ENCODE data around the gene CUL5. TPM values are rescaled to one million over a fixed set of nuclear protein-coding genes. Genes with fewer than 3 reads are reported as not detected.
"Not testable (repeated sequence)": the region's sequence is repeated elsewhere in the genome, so short reads cannot be mapped to it uniquely, and the experiment has no call there.

The CUL5 gene
- total and polyA plus RNA-seq, 2 of the 4 experiments (the other 2 are of a cell fraction) = 8.8 to 31.0 TPM

DNA sequence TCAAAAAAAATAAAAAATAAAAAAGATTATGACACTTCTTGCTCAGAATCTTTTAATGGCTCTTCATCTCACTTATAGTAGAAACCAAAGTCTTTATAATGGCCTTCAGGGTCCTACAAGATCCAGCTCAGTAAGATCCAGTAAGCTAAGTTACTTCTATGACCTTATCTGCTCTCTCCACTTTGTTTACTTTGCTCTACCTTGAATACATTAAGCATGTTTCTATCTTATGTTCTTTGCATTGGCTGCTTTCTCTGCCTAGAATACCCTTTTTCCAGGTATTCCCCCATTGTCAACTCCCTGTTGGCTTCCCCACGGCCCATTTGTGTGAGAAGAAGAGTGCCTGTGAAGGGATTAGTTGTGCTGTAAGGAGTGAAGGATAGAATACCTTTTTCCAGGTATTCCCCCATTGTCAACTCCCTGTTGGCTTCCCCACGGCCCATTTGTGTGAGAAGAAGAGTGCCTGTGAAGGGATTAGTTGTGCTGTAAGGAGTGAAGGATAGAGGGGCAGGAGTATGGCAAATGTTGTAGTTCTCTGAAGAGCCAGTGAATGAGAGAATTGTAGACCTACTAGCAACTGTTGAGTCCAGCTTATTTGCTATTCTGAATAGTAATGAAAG is 20.2 kb downstream of the CUL5 start:
- H3K23ac ChIP-seq (ENCODE audit: low read depth, low read length); H3K4me2 ChIP-seq (ENCODE audit: low read depth, low read length); H2BK5ac ChIP-seq (ENCODE audit: low read depth, low read length, poor library complexity, severe bottlenecking); dilution Hi-C loops (cut with HindIII; ENCODE audit: low sequenced_read_pairs, unreplicated experiment); H3K4me3 ChIP-seq (ENCODE audit: insufficient read depth, low read depth, low read length); DNase-seq; H2AFZ ChIP-seq (replicated peaks; ENCODE audit: low read length, poor library complexity); H2BK20ac ChIP-seq (ENCODE audit: low read depth, low read length); H3K9ac ChIP-seq (ENCODE audit: low read depth, low read length); H2AK9ac ChIP-seq (replicated peaks; ENCODE audit: low read depth, low read length, poor library complexity); H4K91ac ChIP-seq (ENCODE audit: insufficient read depth, low read depth, low read length); H3K4me1 ChIP-seq (ENCODE audit: control insufficient read depth, insufficient read depth, low read length); H3K27ac ChIP-seq (ENCODE audit: insufficient read depth, low read length); H3K4ac ChIP-seq (ENCODE audit: low read depth, low read length); H3K27me3 ChIP-seq (ENCODE audit: control insufficient read depth, insufficient read depth, low read length); H4K8ac ChIP-seq (ENCODE audit: low read depth in 2 of 2, low read length in 2 of 2); H2BK15ac ChIP-seq (ENCODE audit: low read depth, low read length); H2BK120ac ChIP-seq (ENCODE audit: low read depth, low read length); H3K9me3 ChIP-seq (ENCODE audit: control insufficient read depth, insufficient read depth, low read length); BruUV-seq (replicated peaks); H3K14ac ChIP-seq (replicated peaks; ENCODE audit: low read depth, low read length); POLR2A ChIA-PET (ENCODE audit: unreplicated experiment); H3K36me3 ChIP-seq (ENCODE audit: control insufficient read depth, insufficient read depth, low read length); H3K56ac ChIP-seq (ENCODE audit: extremely low read depth, insufficient read depth, low read length); H3K18ac ChIP-seq (ENCODE audit: low read depth, low read length); H3K9me1 ChIP-seq (ENCODE audit: insufficient read depth, low read length); ATAC-seq (ENCODE audit: low read depth); CTCF ChIA-PET; H2AK5ac ChIP-seq (ENCODE audit: low read depth, low read length); H4K5ac ChIP-seq (ENCODE audit: low read depth, low read length): not testable (repeated sequence)
- peaks cover 42 to 69% of the 10 kb centered on the region in 2 experiments for H3K79me1 ChIP-seq (ENCODE audit: low read depth in 1 of 2, low read length in 2 of 2)
- WGBS, 2 experiments (ENCODE audit: extremely low coverage in 2 of 2, insufficient read length in 1 of 2) = no CpG with 5 or more reads among the region's 2 CpGs
- intact Hi-C loops (cut with micrococcal nuclease) (loop anchor here (10.0 kb wide), 1 partner anchor 286 kb away; no protein-coding TSS in a partner anchor), in situ Hi-C loops (cut with MboI; ENCODE audit: low sequenced_read_pairs) (loop anchor here (10.0 kb wide), 1 partner anchor 56 kb away; no protein-coding TSS in a partner anchor)
- peaks cover 52% of the 10 kb centered on the region for H4K20me1 ChIP-seq (ENCODE audit: insufficient read depth, low read length)

GRCh38 chr11:108031604-108032003 is 22.9 kb downstream of the CUL5 start:
- H3K23ac ChIP-seq (ENCODE audit: low read depth, low read length); H4K8ac ChIP-seq (ENCODE audit: low read depth in 2 of 2, low read length in 2 of 2); H3K14ac ChIP-seq (replicated peaks; ENCODE audit: low read depth, low read length); H2BK120ac ChIP-seq (ENCODE audit: low read depth, low read length); intact Hi-C loops (cut with micrococcal nuclease); H2AK9ac ChIP-seq (replicated peaks; ENCODE audit: low read depth, low read length, poor library complexity); H3K9me3 ChIP-seq (ENCODE audit: control insufficient read depth, insufficient read depth, low read length); ATAC-seq (ENCODE audit: low read depth); POLR2A ChIA-PET (ENCODE audit: unreplicated experiment); CTCF ChIA-PET; H2AFZ ChIP-seq (replicated peaks; ENCODE audit: low read length, poor library complexity); H3K9me1 ChIP-seq (ENCODE audit: insufficient read depth, low read length); in situ Hi-C loops (cut with MboI; ENCODE audit: low sequenced_read_pairs); H2BK5ac ChIP-seq (ENCODE audit: low read depth, low read length, poor library complexity, severe bottlenecking); H3K56ac ChIP-seq (ENCODE audit: extremely low read depth, insufficient read depth, low read length); H4K91ac ChIP-seq (ENCODE audit: insufficient read depth, low read depth, low read length); H3K4me3 ChIP-seq (ENCODE audit: insufficient read depth, low read depth, low read length); DNase-seq; H3K4ac ChIP-seq (ENCODE audit: low read depth, low read length); H3K9ac ChIP-seq (ENCODE audit: low read depth, low read length); H2AK5ac ChIP-seq (ENCODE audit: low read depth, low read length); H3K27ac ChIP-seq (ENCODE audit: insufficient read depth, low read length); H2BK20ac ChIP-seq (ENCODE audit: low read depth, low read length); H3K18ac ChIP-seq (ENCODE audit: low read depth, low read length); H2BK15ac ChIP-seq (ENCODE audit: low read depth, low read length); H3K4me2 ChIP-seq (ENCODE audit: low read depth, low read length); BruUV-seq (replicated peaks); H3K27me3 ChIP-seq (ENCODE audit: control insufficient read depth, insufficient read depth, low read length); H4K5ac ChIP-seq (ENCODE audit: low read depth, low read length); H3K36me3 ChIP-seq (ENCODE audit: control insufficient read depth, insufficient read depth, low read length); dilution Hi-C loops (cut with HindIII; ENCODE audit: low sequenced_read_pairs, unreplicated experiment): not testable (repeated sequence)
- peaks cover 41% of the 10 kb centered on the region for H4K20me1 ChIP-seq (ENCODE audit: insufficient read depth, low read length)
- WGBS, 2 experiments (ENCODE audit: extremely low coverage in 2 of 2, insufficient read length in 1 of 2) = no CpG with 5 or more reads among the region's 2 CpGs
- H3K79me1 ChIP-seq (ENCODE audit: low read depth in 1 of 2, low read length in 2 of 2) = peaks cover 45 to 71% of the 10 kb centered on the region in 2 experiments
- peaks cover 11% of the 10 kb centered on the region for H3K4me1 ChIP-seq (ENCODE audit: control insufficient read depth, insufficient read depth, low read length)
